Astrocyte (in vitro differentiated cells and primary cell): ENCODE results near the gene LRRC10B.

ENCODE experiments used
- EZH2 ChIP-seq: IDR thresholded peaks from 2 replicates; pipeline ENCODE4 v1.6.1; 2012; ENCODE audit warnings: mild to moderate bottlenecking, low read length, inconsistent platforms; ENCODE audit not compliant: insufficient read depth
- TF ChIP-seq, protein P1 (sequence below): IDR thresholded peaks from 2 replicates; pipeline ENCODE4 v1.5.1; 2011; ENCODE audit warnings: low read depth, mild to moderate bottlenecking, inconsistent platforms, low read length, moderate library complexity; ENCODE audit not compliant: insufficient read depth

DNA sequence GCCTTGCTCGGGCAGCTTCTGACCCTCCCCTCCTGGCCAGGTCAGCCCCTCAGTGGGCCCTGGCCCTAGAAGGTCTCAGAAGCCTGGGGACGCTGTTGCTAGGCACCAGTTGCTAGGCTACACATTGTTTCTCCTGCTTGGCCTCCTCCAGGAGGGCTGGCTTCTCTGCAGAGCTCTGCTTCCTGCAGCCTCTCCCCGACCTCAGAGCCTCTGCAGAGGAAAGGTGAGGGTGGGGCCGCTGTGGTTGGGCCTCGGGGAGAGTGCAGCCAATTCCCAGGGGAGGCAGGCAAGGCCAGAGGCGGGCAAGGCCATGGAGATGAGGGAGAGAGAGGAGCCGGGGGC, 27.6 kb upstream of the LRRC10B start:
- TF ChIP-seq EZH2: no peak
- TF ChIP-seq, protein P1, sequence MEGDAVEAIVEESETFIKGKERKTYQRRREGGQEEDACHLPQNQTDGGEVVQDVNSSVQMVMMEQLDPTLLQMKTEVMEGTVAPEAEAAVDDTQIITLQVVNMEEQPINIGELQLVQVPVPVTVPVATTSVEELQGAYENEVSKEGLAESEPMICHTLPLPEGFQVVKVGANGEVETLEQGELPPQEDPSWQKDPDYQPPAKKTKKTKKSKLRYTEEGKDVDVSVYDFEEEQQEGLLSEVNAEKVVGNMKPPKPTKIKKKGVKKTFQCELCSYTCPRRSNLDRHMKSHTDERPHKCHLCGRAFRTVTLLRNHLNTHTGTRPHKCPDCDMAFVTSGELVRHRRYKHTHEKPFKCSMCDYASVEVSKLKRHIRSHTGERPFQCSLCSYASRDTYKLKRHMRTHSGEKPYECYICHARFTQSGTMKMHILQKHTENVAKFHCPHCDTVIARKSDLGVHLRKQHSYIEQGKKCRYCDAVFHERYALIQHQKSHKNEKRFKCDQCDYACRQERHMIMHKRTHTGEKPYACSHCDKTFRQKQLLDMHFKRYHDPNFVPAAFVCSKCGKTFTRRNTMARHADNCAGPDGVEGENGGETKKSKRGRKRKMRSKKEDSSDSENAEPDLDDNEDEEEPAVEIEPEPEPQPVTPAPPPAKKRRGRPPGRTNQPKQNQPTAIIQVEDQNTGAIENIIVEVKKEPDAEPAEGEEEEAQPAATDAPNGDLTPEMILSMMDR: no peak
